ENCODE measurements around the gene FGF12.

DNA sequence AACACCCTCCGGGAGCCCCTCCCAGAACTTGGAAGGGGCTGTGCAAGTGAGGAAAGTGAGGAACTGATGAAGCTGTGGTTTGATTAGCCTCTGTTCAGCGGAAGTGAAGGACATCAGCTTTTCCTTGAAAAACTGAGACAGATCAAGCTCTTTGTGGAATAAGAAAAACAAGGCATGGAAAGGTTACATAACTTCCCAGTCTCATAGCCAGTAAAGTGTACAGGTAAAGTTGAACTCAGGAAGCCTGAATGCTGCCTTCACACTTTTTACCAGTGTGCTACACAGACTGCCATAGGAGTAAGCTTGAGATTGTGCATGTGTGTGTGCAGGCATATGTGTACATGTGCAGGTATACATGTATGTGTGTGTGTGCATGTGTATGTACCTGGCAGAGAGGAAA, 293.2 kb downstream of the FGF12 start:
- no peak for TF ChIP-seq CTCF (conservative IDR thresholded peaks at IDR 0.05; ENCODE audit: low read depth in 2 of 2)
- no peak for TF ChIP-seq POLR2AphosphoS5 (IDR thresholded peaks at IDR 0.05; ENCODE audit: low read depth)
- no peak for TF ChIP-seq REST (IDR thresholded peaks at IDR 0.05; ENCODE audit: unreplicated experiment)
- no peak for TF ChIP-seq ZNF331 (CRISPR knock-in tag; IDR thresholded peaks at IDR 0.05; ENCODE audit: low read depth)
- TF ChIP-seq CREB1 (CRISPR knock-in tag; IDR thresholded peaks at IDR 0.05; ENCODE audit: low read depth): no peak
- no peak for TF ChIP-seq EZH2 (IDR thresholded peaks at IDR 0.05; ENCODE audit: low read depth, unreplicated experiment)
- TF ChIP-seq ETS1 (IDR thresholded peaks at IDR 0.05): no peak
- no peak for TF ChIP-seq EZH2phosphoT487 (IDR thresholded peaks at IDR 0.05; ENCODE audit: unreplicated experiment)
- TF ChIP-seq ZNF462 (CRISPR knock-in tag; IDR thresholded peaks at IDR 0.05): no peak
- no peak for TF ChIP-seq NANOG (IDR thresholded peaks at IDR 0.05; ENCODE audit: borderline replicate concordance)
- no peak for TF ChIP-seq STAT1 (IDR thresholded peaks at IDR 0.05; ENCODE audit: unreplicated experiment)
- TF ChIP-seq JUNB (IDR thresholded peaks at IDR 0.05; ENCODE audit: unreplicated experiment): no peak
- no peak for TF ChIP-seq ZNF114 (CRISPR knock-in tag; IDR thresholded peaks at IDR 0.05)
